GM19025 (cell line): ENCODE measurements around the gene CPLX3.

Experiments used
- ATAC-seq: cut with Tn5 transposase; IDR thresholded peaks from one replicate; pipeline ENCODE4 v1.9.1; 2021; ENCODE audit warnings: mild to moderate bottlenecking, low read depth, moderate library complexity; ENCODE audit not compliant: unreplicated experiment

The CPLX3 gene

GRCh38 chr15:74842581-74843444 is 16.4 kb downstream of the CPLX3 start, which contains the start of gene ULK3:
ULK3 (minus strand) TSS chr15:74843156; CDS start chr15:74843105, 51 bp downstream.
- ATAC-seq = peak; percentile 86

DNA sequence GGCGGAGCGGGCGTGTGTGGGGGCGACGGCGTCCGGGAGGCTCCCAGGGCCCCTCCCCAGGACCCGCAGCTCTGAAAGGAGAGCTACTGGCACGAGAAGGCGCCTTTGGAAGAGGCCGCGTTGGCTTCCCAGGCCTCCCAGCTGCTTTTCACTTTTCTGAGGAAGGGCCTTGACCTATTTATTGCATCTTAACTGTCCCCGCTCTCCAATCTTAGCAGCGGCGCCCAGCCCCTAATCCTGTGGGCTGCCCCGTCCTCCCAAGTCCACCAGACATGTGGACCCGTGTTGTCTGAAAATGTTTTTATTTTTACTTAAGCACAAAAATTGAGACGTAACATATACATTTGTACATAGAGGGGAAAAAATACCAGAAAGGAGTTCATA is 17.0 kb downstream of the CPLX3 start:
- no peak for ATAC-seq

GRCh38 chr15:74843891-74844299 is 17.5 kb downstream of the CPLX3 start:
- no peak for ATAC-seq

DNA sequence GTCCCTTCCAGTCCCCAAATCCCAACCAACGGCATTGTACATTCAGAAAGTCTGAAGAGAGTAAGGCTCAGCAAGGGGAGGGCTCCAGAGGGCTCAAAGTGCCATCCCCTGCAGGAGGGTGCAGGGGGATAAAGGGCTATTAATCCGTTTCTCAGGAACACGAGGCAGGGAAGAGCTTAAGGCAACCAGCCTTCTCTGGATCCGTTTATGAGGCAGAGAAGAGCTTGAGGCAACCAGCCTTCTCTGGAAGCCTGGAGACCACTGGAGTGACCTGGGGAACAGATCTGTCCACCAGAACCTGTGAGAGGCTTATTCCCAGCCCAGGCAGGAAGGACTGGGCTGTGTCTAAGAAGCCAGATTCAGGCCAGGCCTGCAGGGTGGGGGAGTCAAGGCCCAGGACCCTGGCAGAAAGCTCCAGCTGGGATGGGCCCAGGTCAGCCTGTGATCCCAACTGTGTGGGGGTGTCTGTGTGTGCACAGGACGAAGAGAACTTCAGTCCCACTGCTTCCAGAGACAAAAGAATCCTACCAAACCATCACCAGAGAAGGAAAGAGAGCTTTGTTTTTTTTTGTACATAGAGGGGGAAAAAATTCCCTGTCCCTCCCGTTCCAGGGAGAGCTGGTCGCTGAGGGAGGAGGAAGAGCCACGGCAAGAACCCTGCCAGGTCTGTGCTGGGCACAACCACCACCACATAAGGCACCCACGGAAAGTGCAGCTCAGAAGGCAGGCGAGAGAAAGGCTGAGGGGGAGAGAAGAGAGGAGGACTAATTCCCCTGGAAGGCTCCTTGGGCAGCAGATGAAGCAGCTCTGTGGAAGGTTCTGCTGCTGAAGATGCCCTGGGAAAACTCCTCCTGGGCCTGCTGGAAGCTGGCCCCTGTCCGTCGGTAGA is 18.1 kb downstream of the CPLX3 start:
- no peak for ATAC-seq

DNA sequence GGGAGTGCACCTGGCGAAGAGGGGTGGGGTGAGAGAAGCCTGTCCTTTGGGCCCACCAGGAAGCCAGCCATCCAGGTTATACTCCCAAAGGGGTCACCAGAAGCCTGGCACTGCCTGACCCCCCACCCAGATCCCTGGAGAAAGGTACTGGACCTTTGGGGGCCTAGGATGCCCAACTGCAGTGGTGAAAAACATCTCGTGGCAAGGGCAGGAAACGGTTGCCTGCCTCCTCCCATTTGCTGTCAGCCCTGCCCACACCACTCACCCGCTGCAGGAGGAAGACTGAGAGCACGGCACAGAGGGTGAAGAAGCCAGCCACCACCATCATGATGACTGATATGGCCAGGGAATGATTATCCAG is 18.8 kb downstream of the CPLX3 start:
- no peak for ATAC-seq

- no peak for ATAC-seq
These were observed 19.2 kb downstream of the CPLX3 start for GRCh38 chr15:74845581-74845980.

GRCh38 chr15:74847432-74847831 is 21.0 kb downstream of the CPLX3 start:
- no peak for ATAC-seq

GRCh38 chr15:74850393-74850792 is 24.0 kb downstream of the CPLX3 start:
- no peak for ATAC-seq

DNA sequence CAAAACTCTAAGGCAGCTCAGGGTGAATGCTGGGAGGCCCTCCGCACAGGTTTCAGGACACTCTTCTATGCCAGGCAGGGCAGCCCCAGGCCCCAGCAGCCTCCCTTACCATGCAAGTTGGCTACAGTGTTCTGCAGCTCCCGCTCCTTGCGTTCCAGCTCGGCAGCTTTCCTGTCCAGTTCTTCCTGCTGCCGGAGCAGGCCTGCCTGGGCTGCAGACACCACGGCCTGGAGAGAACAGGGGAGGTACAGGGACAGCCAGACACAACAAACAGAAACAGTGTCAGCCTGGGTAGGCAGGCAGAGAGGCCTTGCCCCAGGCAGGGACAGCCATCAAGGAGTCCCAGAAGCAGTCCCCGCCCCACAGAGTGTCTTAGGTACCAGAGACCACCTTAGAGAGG is 25.5 kb downstream of the CPLX3 start:
- no peak for ATAC-seq

- ATAC-seq = no peak
These were observed 28.1 kb downstream of the CPLX3 start for GRCh38 chr15:74854453-74855022.

GRCh38 chr15:74855857-74856256 is 29.4 kb downstream of the CPLX3 start:
- no peak for ATAC-seq

- ATAC-seq = no peak
These were observed 30.1 kb downstream of the CPLX3 start for GRCh38 chr15:74856537-74856936.

- peak; percentile 66 for ATAC-seq
These were observed 30.7 kb downstream of the CPLX3 start for GRCh38 chr15:74857082-74857655.

GRCh38 chr15:74857671-74858368 is 31.4 kb downstream of the CPLX3 start:
- ATAC-seq = peak; percentile 15

GRCh38 chr15:74858369-74858740 is 31.9 kb downstream of the CPLX3 start:
- no peak for ATAC-seq

- no peak for ATAC-seq
These were observed 37.0 kb downstream of the CPLX3 start for GRCh38 chr15:74863239-74864056.

GRCh38 chr15:74864296-74864695 is 37.9 kb downstream of the CPLX3 start:
- no peak for ATAC-seq

GRCh38 chr15:74865316-74865715 is 38.9 kb downstream of the CPLX3 start:
- no peak for ATAC-seq

DNA sequence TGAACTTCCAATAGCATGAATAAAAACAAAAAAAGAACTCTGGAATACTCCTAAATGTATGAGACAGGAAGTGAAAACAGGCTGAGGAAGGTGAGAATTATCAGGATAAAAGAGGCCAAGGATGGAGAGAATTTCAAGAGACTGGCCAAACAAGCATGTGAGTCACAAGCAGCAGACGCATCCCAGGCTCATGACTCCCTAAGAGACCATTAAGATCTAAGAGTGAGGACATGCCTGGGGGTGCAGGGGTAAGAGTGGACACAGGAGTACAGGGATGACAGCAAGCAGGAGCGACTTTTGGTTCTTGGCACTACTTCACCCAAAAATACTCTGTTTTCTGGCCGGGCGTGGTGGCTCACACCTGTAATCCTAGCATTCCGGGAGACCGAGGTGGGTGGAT is 39.7 kb downstream of the CPLX3 start:
- no peak for ATAC-seq
